Measurements from ENCODE around the gene LRMDA. TPM values are rescaled to one million over a fixed set of nuclear protein-coding genes. Genes with fewer than 3 reads are reported as not detected.

LRMDA gene
- total RNA-seq, 1 experiment from 2014 or later = 4.8 TPM

DNA sequence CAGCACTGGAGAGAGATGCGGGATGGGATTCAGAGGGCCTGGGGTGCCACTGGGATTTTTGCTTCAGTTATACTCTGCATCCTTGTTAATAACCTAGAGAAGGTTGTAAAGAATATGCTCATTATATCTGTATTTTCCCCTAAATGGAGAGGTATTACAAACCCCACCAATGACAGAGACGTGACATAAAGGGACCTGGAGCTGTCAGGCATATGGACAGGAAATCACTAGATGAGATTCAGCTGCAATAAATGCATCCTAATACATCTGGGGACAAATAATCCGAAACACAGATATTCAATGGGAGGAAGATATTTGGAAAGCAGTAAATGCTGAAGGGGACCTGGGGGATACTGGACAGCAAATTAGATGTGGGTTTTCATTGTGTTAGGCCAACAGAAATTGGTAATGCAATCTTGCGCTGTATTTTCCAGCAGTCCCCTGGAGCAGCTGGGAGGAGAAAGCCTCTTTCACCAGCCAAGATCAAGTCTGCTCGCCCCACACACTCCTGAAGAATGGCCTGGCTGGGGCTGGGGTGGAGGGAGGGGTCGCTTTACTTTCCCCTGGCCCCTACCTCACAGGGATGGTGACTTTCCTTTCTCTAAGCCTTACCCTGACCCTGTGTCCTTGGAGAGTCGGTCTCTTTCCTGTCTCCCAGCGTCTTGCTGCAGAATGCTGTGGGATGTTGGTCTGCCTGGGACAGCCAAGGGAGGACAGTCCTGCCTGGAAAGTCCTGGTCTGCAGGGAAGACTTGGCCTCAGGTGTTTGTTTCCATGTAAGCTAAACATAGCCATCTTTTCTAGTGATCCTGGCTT lies 653.8 kb downstream of the LRMDA start:
- intact Hi-C loops (cut with micrococcal nuclease) = no loop called here
- no peak overlapping the region for H3K9ac ChIP-seq (ENCODE audit: low read length)
- no peak overlapping the region for H2AFZ ChIP-seq (ENCODE audit: low read depth, low read length, poor library complexity, severe bottlenecking)
- H3K9me3 ChIP-seq (ENCODE audit: control insufficient read depth in 1 of 2, insufficient read depth in 1 of 2, low read depth in 1 of 2, low read length in 2 of 2) = no peaks in the 10 kb centered on the region
- H3K27ac ChIP-seq (ENCODE audit: low read depth, low read length) = no peak overlapping the region
- no TSS peak for BruUV-seq (replicated peaks)
- peaks cover 9% of the 10 kb centered on the region for H3K27me3 ChIP-seq (ENCODE audit: insufficient read depth, low read length)
- H3K36me3 ChIP-seq (ENCODE audit: control insufficient read depth in 1 of 2, insufficient read depth in 2 of 2, low read length in 2 of 2) = no peaks in the 10 kb centered on the region
- H3K4me3 ChIP-seq (replicated peaks in 1 of 2; ENCODE audit: low read depth in 1 of 2, low read length in 2 of 2) = no peak overlapping the region
- DNase-seq (ENCODE audit: low read depth, low spot score) = no peak
- ChIA-PET POLR2A (no interaction called here), RAD21 (ENCODE audit: low non-redundant PET in 1 of 2, low total read pairs in 2 of 2, uncharacterized antibody in 2 of 2, unreplicated experiment in 2 of 2) (no interaction called here), CTCF (no interaction called here)
- no peak overlapping the region for H3K4me2 ChIP-seq (ENCODE audit: low read length)
- H3K9me2 ChIP-seq (ENCODE audit: insufficient read depth) = no peaks in the 10 kb centered on the region
- H3K4me1 ChIP-seq (ENCODE audit: control insufficient read depth in 1 of 2, insufficient read depth in 2 of 2, low read length in 2 of 2) = peaks cover 27 to 49% of the 10 kb centered on the region in 2 experiments
- H3K79me2 ChIP-seq (ENCODE audit: insufficient read depth, low read length) = no peaks in the 10 kb centered on the region
- TF ChIP-seq, protein P1, sequence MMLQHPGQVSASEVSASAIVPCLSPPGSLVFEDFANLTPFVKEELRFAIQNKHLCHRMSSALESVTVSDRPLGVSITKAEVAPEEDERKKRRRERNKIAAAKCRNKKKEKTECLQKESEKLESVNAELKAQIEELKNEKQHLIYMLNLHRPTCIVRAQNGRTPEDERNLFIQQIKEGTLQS (IDR thresholded peaks at IDR 0.05) = no peak
- no peak for ATAC-seq
- no peaks in the 10 kb centered on the region for H4K20me1 ChIP-seq (ENCODE audit: insufficient read depth)

DNA sequence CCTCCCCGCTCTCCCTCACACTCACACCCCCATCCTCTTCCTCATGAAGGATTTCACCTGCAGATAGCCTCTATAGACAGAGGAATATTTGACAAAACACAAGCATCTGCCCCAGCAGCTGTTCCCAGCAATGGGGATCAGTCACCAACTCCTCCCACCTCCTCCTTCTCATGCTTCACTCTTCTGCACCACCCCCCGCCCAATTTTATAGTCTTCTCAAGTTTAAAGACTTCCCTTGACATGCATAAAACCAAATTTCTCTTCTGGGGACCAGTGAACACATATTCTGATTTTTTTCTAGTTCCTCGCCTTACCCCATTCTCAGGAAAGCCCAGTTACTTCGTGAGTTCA lies 654.4 kb downstream of the LRMDA start:
- H3K9me3 ChIP-seq (ENCODE audit: control insufficient read depth in 1 of 2, insufficient read depth in 1 of 2, low read depth in 1 of 2, low read length in 2 of 2) = no peaks in the 10 kb centered on the region
- no peaks in the 10 kb centered on the region for H3K79me2 ChIP-seq (ENCODE audit: insufficient read depth, low read length)
- RAD21 ChIA-PET (ENCODE audit: low non-redundant PET in 1 of 2, low total read pairs in 2 of 2, uncharacterized antibody in 2 of 2, unreplicated experiment in 2 of 2) = no interaction called here
- no peak overlapping the region for H3K4me3 ChIP-seq (replicated peaks in 1 of 2; ENCODE audit: low read depth in 1 of 2, low read length in 2 of 2)
- no peak for ATAC-seq
- BruUV-seq (replicated peaks) = no TSS peak
- no peak overlapping the region for H3K9ac ChIP-seq (ENCODE audit: low read length)
- H3K27ac ChIP-seq (ENCODE audit: low read depth, low read length) = no peak overlapping the region
- H3K27me3 ChIP-seq (ENCODE audit: insufficient read depth, low read length) = peaks cover 9% of the 10 kb centered on the region
- H3K9me2 ChIP-seq (ENCODE audit: insufficient read depth) = no peaks in the 10 kb centered on the region
- H2AFZ ChIP-seq (ENCODE audit: low read depth, low read length, poor library complexity, severe bottlenecking) = no peak overlapping the region
- no peak for DNase-seq (ENCODE audit: low read depth, low spot score)
- POLR2A ChIA-PET = interaction anchor here (1.3 kb wide), 1 partner anchor 684 kb away, joined by 4 read pairs; the partner anchor contains the start of gene ZNF503
- peaks cover 24 to 43% of the 10 kb centered on the region in 2 experiments for H3K4me1 ChIP-seq (ENCODE audit: control insufficient read depth in 1 of 2, insufficient read depth in 2 of 2, low read length in 2 of 2)
- CTCF ChIA-PET = interaction anchor here (0.7 to 2.1 kb wide), 3 partner anchors 50 to 690 kb away, joined by 4 to 14 read pairs (median 11); partner anchors contain the start of gene ZNF503
- TF ChIP-seq, protein P2, sequence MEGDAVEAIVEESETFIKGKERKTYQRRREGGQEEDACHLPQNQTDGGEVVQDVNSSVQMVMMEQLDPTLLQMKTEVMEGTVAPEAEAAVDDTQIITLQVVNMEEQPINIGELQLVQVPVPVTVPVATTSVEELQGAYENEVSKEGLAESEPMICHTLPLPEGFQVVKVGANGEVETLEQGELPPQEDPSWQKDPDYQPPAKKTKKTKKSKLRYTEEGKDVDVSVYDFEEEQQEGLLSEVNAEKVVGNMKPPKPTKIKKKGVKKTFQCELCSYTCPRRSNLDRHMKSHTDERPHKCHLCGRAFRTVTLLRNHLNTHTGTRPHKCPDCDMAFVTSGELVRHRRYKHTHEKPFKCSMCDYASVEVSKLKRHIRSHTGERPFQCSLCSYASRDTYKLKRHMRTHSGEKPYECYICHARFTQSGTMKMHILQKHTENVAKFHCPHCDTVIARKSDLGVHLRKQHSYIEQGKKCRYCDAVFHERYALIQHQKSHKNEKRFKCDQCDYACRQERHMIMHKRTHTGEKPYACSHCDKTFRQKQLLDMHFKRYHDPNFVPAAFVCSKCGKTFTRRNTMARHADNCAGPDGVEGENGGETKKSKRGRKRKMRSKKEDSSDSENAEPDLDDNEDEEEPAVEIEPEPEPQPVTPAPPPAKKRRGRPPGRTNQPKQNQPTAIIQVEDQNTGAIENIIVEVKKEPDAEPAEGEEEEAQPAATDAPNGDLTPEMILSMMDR (IDR thresholded peaks at IDR 0.05 in 2 of 3, conservative IDR thresholded peaks at IDR 0.05 in 1 of 3; ENCODE audit: borderline replicate concordance in 1 of 3, insufficient read depth in 1 of 3, low read depth in 2 of 3, low read length in 2 of 3) = no peak
- TF ChIP-seq ZFX (IDR thresholded peaks at IDR 0.05) = no peak
- no peak for TF ChIP-seq SIN3A (IDR thresholded peaks at IDR 0.05; ENCODE audit: low read depth)
- TF ChIP-seq CEBPB (IDR thresholded peaks at IDR 0.05; ENCODE audit: low read depth) = no peak
- no peak for TF ChIP-seq CBX3 (IDR thresholded peaks at IDR 0.05; ENCODE audit: low read depth)
- TF ChIP-seq EZH2 (IDR thresholded peaks at IDR 0.05) = no peak
- TF ChIP-seq POLR2A (IDR thresholded peaks at IDR 0.05; ENCODE audit: borderline replicate concordance, extremely low read depth, insufficient read depth, insufficient read length) = no peak
- no peak for TF ChIP-seq SP1 (IDR thresholded peaks at IDR 0.05; ENCODE audit: low read depth)
- no peak for TF ChIP-seq ZNF274 (IDR thresholded peaks at IDR 0.05; ENCODE audit: low read depth, low read length)
- TF ChIP-seq, protein P3, sequence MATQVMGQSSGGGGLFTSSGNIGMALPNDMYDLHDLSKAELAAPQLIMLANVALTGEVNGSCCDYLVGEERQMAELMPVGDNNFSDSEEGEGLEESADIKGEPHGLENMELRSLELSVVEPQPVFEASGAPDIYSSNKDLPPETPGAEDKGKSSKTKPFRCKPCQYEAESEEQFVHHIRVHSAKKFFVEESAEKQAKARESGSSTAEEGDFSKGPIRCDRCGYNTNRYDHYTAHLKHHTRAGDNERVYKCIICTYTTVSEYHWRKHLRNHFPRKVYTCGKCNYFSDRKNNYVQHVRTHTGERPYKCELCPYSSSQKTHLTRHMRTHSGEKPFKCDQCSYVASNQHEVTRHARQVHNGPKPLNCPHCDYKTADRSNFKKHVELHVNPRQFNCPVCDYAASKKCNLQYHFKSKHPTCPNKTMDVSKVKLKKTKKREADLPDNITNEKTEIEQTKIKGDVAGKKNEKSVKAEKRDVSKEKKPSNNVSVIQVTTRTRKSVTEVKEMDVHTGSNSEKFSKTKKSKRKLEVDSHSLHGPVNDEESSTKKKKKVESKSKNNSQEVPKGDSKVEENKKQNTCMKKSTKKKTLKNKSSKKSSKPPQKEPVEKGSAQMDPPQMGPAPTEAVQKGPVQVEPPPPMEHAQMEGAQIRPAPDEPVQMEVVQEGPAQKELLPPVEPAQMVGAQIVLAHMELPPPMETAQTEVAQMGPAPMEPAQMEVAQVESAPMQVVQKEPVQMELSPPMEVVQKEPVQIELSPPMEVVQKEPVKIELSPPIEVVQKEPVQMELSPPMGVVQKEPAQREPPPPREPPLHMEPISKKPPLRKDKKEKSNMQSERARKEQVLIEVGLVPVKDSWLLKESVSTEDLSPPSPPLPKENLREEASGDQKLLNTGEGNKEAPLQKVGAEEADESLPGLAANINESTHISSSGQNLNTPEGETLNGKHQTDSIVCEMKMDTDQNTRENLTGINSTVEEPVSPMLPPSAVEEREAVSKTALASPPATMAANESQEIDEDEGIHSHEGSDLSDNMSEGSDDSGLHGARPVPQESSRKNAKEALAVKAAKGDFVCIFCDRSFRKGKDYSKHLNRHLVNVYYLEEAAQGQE (IDR thresholded peaks at IDR 0.05; ENCODE audit: low read depth) = no peak
- no peak for TF ChIP-seq ELF1 (IDR thresholded peaks at IDR 0.05; ENCODE audit: borderline replicate concordance, low read depth)
- TF ChIP-seq, protein P4, sequence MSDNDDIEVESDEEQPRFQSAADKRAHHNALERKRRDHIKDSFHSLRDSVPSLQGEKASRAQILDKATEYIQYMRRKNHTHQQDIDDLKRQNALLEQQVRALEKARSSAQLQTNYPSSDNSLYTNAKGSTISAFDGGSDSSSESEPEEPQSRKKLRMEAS (IDR thresholded peaks at IDR 0.05) = no peak
- no peaks in the 10 kb centered on the region for H3K36me3 ChIP-seq (ENCODE audit: control insufficient read depth in 1 of 2, insufficient read depth in 2 of 2, low read length in 2 of 2)
- no peaks in the 10 kb centered on the region for H4K20me1 ChIP-seq (ENCODE audit: insufficient read depth)
- intact Hi-C loops (cut with micrococcal nuclease) = no loop called here
- H3K4me2 ChIP-seq (ENCODE audit: low read length) = no peak overlapping the region

All from HCT116 (cell line).